GM12878 (cell line): ENCODE measurements around the gene KIF11. TPM values are rescaled to one million over a fixed set of nuclear protein-coding genes. Genes with fewer than 3 reads are reported as not detected.

Experiments used
- ATAC-seq: fragments of 200-7000 bp; cut with Tn5 transposase; 3 replicates; pipeline ENCODE4 v1.9.1; 2020; ENCODE audit warnings: mild to moderate bottlenecking, moderate library complexity
- BruUV-seq: library from RNA; stranded (reverse); fragments of 400-500 nt; replicated peaks from 2 replicates; lab custom pipeline; 2021; lab: Mats Ljungman, UMichigan
- CTCF ChIA-PET: fragments of 300-600 bp; sonication (Branson Sonifier 250); formaldehyde crosslinking; extraction: SDS; loops from one replicate; lab custom pipeline; 2021; ENCODE audit warnings: inconsistent platforms; lab: Yijun Ruan, JAX
- POLR2A ChIA-PET: fragments of 350-600 bp; formaldehyde crosslinking; extraction: SDS; loops from one replicate; lab custom pipeline; 2021; ENCODE audit warnings: inconsistent platforms; lab: Charles Lee
- RAD21 ChIA-PET: fragments of 300-600 bp; sonication (Branson Sonifier 250); formaldehyde crosslinking; loops from one replicate; lab custom pipeline; 2023; ENCODE audit warnings: antibody characterized with exemption; ENCODE audit not compliant: unreplicated experiment; lab: Charles Lee
- SMC1A ChIA-PET: fragments of 300-600 bp; sonication (Branson Sonifier 250); formaldehyde crosslinking; loops from one replicate; lab custom pipeline; 2023; ENCODE audit not compliant: unreplicated experiment, uncharacterized antibody; lab: Charles Lee
- DNase-seq: peaks from one replicate; pipeline ENCODE4 v3.0.0-alpha.2; 2011; ENCODE audit warnings: low read depth, low spot score
- FAIRE-seq: peaks from 3 replicates; lab custom pipeline; 2011; peaks lifted over from hg19 to GRCh38; lab: Jason Lieb, UNC
- H2AFZ ChIP-seq: 2 replicates; pipeline ENCODE4 v1.6.0; 2011; ENCODE audit warnings: low read depth, low read length, control low read depth; ENCODE audit not compliant: control insufficient read depth
- H3K27ac ChIP-seq: 2 replicates; pipeline ENCODE4 v1.5.1; 2011; ENCODE audit warnings: control low read depth; ENCODE audit not compliant: control insufficient read depth, insufficient read depth
- H3K27me3 ChIP-seq, 2 experiments: replicated peaks in 1 of 2; 2 replicates each; pipeline versions ENCODE4 v1.6.0 to v1.6.1; 2011; ENCODE audit warnings: low read length in 1 of 2; ENCODE audit not compliant: control insufficient read depth in 2 of 2, insufficient read depth in 2 of 2
- H3K36me3 ChIP-seq, 2 experiments: 2 replicates each; pipeline ENCODE4 v1.5.1; 2011; ENCODE audit warnings: low read length in 1 of 2; ENCODE audit not compliant: control insufficient read depth in 2 of 2, insufficient read depth in 2 of 2
- H3K4me1 ChIP-seq: 2 replicates; pipeline ENCODE4 v1.6.1; 2011; ENCODE audit warnings: mild to moderate bottlenecking, low read length, moderate library complexity, mixed read lengths; ENCODE audit not compliant: control insufficient read depth, insufficient read depth
- H3K4me2 ChIP-seq: 2 replicates; pipeline ENCODE4 v1.6.0; 2011; ENCODE audit warnings: control low read depth; ENCODE audit not compliant: control insufficient read depth, insufficient read depth
- H3K4me3 ChIP-seq: fragments of 200-600 bp; sonication (generic); 2 replicates; pipeline ENCODE4 v1.5.1; 2016
- H3K79me2 ChIP-seq: 2 replicates; pipeline ENCODE4 v1.6.0; 2011; ENCODE audit warnings: low read length; ENCODE audit not compliant: control insufficient read depth, insufficient read depth
- H3K9ac ChIP-seq: 2 replicates; pipeline ENCODE4 v1.8.0; 2011; ENCODE audit warnings: low read length, control low read depth, mixed read lengths; ENCODE audit not compliant: control insufficient read depth, insufficient read depth
- H3K9me3 ChIP-seq: replicated peaks from 3 replicates; pipeline ENCODE4 v1.5.1; 2011; ENCODE audit warnings: mild to moderate bottlenecking, low read length; ENCODE audit not compliant: control insufficient read depth, insufficient read depth
- H4K20me1 ChIP-seq: 2 replicates; pipeline ENCODE4 v1.6.0; 2011; ENCODE audit not compliant: control insufficient read depth, insufficient read depth
- FOXM1 ChIP-seq: IDR thresholded peaks from 2 replicates; pipeline ENCODE4 v1.6.1; 2012; ENCODE audit warnings: low read depth, mild to moderate bottlenecking, inconsistent platforms, low read length, moderate library complexity
- NFIC ChIP-seq: IDR thresholded peaks from 2 replicates; pipeline ENCODE4 v1.6.1; 2012; ENCODE audit warnings: low read depth, mild to moderate bottlenecking, inconsistent platforms, low read length, moderate library complexity
- WGBS: methylation state at CpG from one replicate; pipeline ENCODE4 v1.1.6; 2016; ENCODE audit warnings: low lambda C conversion rate; ENCODE audit not compliant: insufficient replicate concordance, insufficient coverage; ENCODE audit errors: missing lambda C conversion rate; 5-methylcytosine and 5-hydroxymethylcytosine counted together
- in situ Hi-C: fragments of 300-500 bp; cut with MboI; formaldehyde crosslinking; loops from 9 replicates; pipeline ENCODE4 v1.14.3; 2018; ENCODE audit warnings: mixed read lengths
- intact Hi-C: fragments of 100-400 bp; cut with micrococcal nuclease; formaldehyde crosslinking; loops from one replicate; pipeline ENCODE4 v1.14.2; 2022; ENCODE audit not compliant: unreplicated experiment
- polyA plus RNA-seq, 11 experiments: library from polyadenylated mRNA; depleted of rRNA in 4 of 11; unstranded in 6 of 11; stranded (reverse) in 5 of 11; fragments of >200 nt; fragmentation: Nextera tagmentation in 4 of 11; fragmentation: Illumina TruSeq in 1 of 11; extraction: Ambion mirVana in 4 of 11; extraction: Trizol in 1 of 11; gene quantifications; 1 replicate in 1 of 11; 2 replicates in 10 of 11; pipeline versions ENCODE4 v1.2.1 to v1.2.3, GENCODE V29; 2011 to 2016; ENCODE audit warnings: inconsistent platforms in 2 of 11, missing spikeins in 2 of 11, low read depth in 1 of 11
- total RNA-seq, 4 experiments: library from RNA; depleted of rRNA in 3 of 4; stranded (reverse); fragments of >200 nt in 3 of 4; fragmentation: Illumina TruSeq in 1 of 4; extraction: Trizol in 1 of 4; gene quantifications; 2 replicates each; pipeline versions ENCODE4 v1.2.1 to v1.2.3, GENCODE V29; 2013 to 2021
- TF ChIP-seq, protein P1 (sequence below), 3 experiments: IDR thresholded peaks in 2 of 3; conservative IDR thresholded peaks in 1 of 3; 2 replicates each; pipeline ENCODE4 v1.5.1; 2011; ENCODE audit warnings: low read depth in 3 of 3, low read length in 3 of 3, mild to moderate bottlenecking in 3 of 3, control low read depth in 2 of 3, moderate library complexity in 2 of 3, inconsistent platforms in 1 of 3, mixed read lengths in 1 of 3; ENCODE audit not compliant: control insufficient read depth in 2 of 3, insufficient read depth in 1 of 3; ENCODE audit errors: extremely low read depth in 1 of 3

KIF11 gene
- total and polyA plus RNA-seq, 10 of the 15 experiments (the other 5 are each of a cell fraction or from before 2014, with no cell fraction given), result 14.1 to 79.8 (median 41.9) TPM

DNA sequence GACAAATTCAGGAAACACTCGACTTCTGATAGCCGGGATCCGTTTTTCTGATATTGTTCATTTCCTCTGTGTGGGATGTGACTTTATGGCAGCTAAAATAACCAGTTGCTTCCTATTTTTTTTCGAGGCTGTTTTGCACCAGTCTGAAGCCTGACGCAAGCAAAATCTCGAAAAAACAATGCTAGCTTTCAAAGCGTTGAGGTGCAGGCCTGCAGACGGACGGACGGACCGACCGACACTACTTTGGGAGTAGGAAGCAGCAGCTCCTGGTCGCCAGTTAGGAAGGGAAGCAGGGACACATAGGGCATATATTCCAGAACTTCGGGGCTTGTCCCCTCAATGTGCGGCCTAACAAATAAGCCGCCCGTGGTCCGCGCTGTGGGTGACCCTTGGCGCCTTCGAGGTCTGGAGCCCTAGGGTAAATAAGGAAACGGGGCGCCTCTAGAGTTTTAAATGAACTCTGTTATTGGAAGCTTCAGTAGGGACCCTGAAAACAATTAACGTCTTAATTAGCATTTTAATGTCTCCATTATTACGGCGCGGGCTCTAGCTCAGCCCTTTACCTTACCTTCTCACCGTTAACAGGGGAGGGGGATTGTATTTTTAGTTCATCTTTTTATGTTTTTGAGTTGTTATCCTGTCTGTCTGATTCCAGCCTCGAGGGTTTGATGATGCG is 98.1 kb downstream of the KIF11 start:
- no peaks in the 10 kb centered on the region for H3K36me3 ChIP-seq
- no peak for ATAC-seq
- 35% methylated on average over 30 of the region's 30 CpGs for WGBS
- H4K20me1 ChIP-seq, result no peaks in the 10 kb centered on the region
- no peaks in the 10 kb centered on the region for H3K79me2 ChIP-seq
- H3K9me3 ChIP-seq, result peaks cover under 1% of the 10 kb centered on the region; the same call in 1 of the 3 replicates
- peak overlapping the region; percentile 74 for H3K4me2 ChIP-seq
- H3K27ac ChIP-seq, result no peak overlapping the region
- ChIA-PET POLR2A (interaction anchor here (0.6 kb wide), 1 partner anchor 179 kb away, joined by 4 read pairs; no protein-coding TSS in a partner anchor), SMC1A (interaction anchor here (0.5 to 0.6 kb wide), 2 partner anchors 119 to 714 kb away, joined by 3 read pairs; no protein-coding TSS in a partner anchor), RAD21 (no interaction called here), CTCF (no interaction called here)
- DNase-seq, result no peak
- H3K27me3 ChIP-seq, result peaks cover 0 to 28% of the 10 kb centered on the region in 2 experiments; a peak in 3 of 4 replicates
- BruUV-seq, result TSS peak; percentile 64
- H2AFZ ChIP-seq, result no peak overlapping the region
- intact Hi-C loops, result loop anchor here (5.0 kb wide), 1 partner anchor 51 kb away; no protein-coding TSS in a partner anchor
- FAIRE-seq, result no peak
- peaks cover 16% of the 10 kb centered on the region for H3K4me1 ChIP-seq
- no peak overlapping the region for H3K9ac ChIP-seq
- in situ Hi-C loops, result no loop called here
- peak overlapping the region; percentile 5; the same call in 1 of the 2 replicates for H3K4me3 ChIP-seq
- TF ChIP-seq FOXM1, result peak; percentile 18; the same call in 1 of the 2 replicates
- TF ChIP-seq, protein P1, sequence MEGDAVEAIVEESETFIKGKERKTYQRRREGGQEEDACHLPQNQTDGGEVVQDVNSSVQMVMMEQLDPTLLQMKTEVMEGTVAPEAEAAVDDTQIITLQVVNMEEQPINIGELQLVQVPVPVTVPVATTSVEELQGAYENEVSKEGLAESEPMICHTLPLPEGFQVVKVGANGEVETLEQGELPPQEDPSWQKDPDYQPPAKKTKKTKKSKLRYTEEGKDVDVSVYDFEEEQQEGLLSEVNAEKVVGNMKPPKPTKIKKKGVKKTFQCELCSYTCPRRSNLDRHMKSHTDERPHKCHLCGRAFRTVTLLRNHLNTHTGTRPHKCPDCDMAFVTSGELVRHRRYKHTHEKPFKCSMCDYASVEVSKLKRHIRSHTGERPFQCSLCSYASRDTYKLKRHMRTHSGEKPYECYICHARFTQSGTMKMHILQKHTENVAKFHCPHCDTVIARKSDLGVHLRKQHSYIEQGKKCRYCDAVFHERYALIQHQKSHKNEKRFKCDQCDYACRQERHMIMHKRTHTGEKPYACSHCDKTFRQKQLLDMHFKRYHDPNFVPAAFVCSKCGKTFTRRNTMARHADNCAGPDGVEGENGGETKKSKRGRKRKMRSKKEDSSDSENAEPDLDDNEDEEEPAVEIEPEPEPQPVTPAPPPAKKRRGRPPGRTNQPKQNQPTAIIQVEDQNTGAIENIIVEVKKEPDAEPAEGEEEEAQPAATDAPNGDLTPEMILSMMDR (IDR thresholded peaks at IDR 0.05 in 2 of 3, conservative IDR thresholded peaks at IDR 0.05 in 1 of 3; ENCODE audit: control insufficient read depth in 2 of 3, extremely low read depth in 1 of 3, insufficient read depth in 1 of 3, low read depth in 3 of 3, low read length in 3 of 3), result no peak
- peak; percentile 11; the same call in 1 of the 2 replicates for TF ChIP-seq NFIC
